CD4-positive, alpha-beta T cell treated with Interleukin-15 for 4 hours (primary cell): Measurements from ENCODE around the gene ARHGAP45.

ENCODE experiments used
- DNase-seq: peaks from one replicate; pipeline ENCODE4 v3.0.0-alpha.2; 2020; ENCODE audit warnings: low spot score

ARHGAP45 gene

GRCh38 chr19:1055028-1055425 lies 11.9 kb upstream of the ARHGAP45 start:
- DNase-seq = no peak

GRCh38 chr19:1055886-1056620 lies 10.9 kb upstream of the ARHGAP45 start:
- DNase-seq = no peak

GRCh38 chr19:1057176-1057855 lies 9.7 kb upstream of the ARHGAP45 start:
- DNase-seq = peak; percentile 69

- DNase-seq = no peak
Measured at GRCh38 chr19:1058112-1058511, 8.9 kb upstream of the ARHGAP45 start.

GRCh38 chr19:1060689-1061088 lies 6.3 kb upstream of the ARHGAP45 start:
- no peak for DNase-seq

- DNase-seq = no peak
Measured at GRCh38 chr19:1061987-1062386, 5.0 kb upstream of the ARHGAP45 start.

GRCh38 chr19:1062387-1063029 lies 4.5 kb upstream of the ARHGAP45 start:
- no peak for DNase-seq

- peak; percentile 48 for DNase-seq
Measured at GRCh38 chr19:1063030-1063908, 3.7 kb upstream of the ARHGAP45 start.

- DNase-seq = no peak
Measured at GRCh38 chr19:1063909-1064660, 2.9 kb upstream of the ARHGAP45 start.

- DNase-seq = peak; percentile 73
Measured at GRCh38 chr19:1064661-1065605, 2.0 kb upstream of the ARHGAP45 start.

GRCh38 chr19:1065606-1066109 lies 1.3 kb upstream of the ARHGAP45 start:
- DNase-seq = no peak

- DNase-seq = no peak
Measured at GRCh38 chr19:1066251-1066747, 668 bp upstream of the ARHGAP45 start.

- no peak for DNase-seq
Measured at GRCh38 chr19:1067341-1067957, 482 bp downstream of the ARHGAP45 start.

GRCh38 chr19:1068009-1069001 lies 1.3 kb downstream of the ARHGAP45 start:
- DNase-seq = peak; percentile 76

GRCh38 chr19:1069009-1069779 lies 2.2 kb downstream of the ARHGAP45 start:
- peak; percentile 80 for DNase-seq

GRCh38 chr19:1070576-1070930 lies 3.6 kb downstream of the ARHGAP45 start:
- no peak for DNase-seq
